ENCODE data around the gene ZNF488. TPM values are rescaled to one million over a fixed set of nuclear protein-coding genes. Genes with fewer than 3 reads are reported as not detected.

ZNF488 gene
- total RNA-seq, 1 experiment from 2014 or later, result 11.8 TPM

- no peak for ATAC-seq
- ChIA-PET POLR2A (no interaction called here), CTCF (no interaction called here)
- Histone ChIP-seq H3K4me3 (ENCODE audit: low read depth in 2 of 2, low read length in 2 of 2) (no peak overlapping the region), H3K27me3 (ENCODE audit: control insufficient read depth, insufficient read depth, low read length) (peaks cover 23% of the 10 kb centered on the region), H3K27ac (ENCODE audit: low read length) (no peak overlapping the region), H3K4me1 (ENCODE audit: control insufficient read depth, insufficient read depth, low read length) (no peaks in the 10 kb centered on the region), H3K9me3 (ENCODE audit: control insufficient read depth, insufficient read depth, low read depth, low read length) (no peaks in the 10 kb centered on the region), H3K36me3 (ENCODE audit: control insufficient read depth, insufficient read depth, low read length) (no peaks in the 10 kb centered on the region)
- DNase-seq (ENCODE audit: low read depth, low spot score), result no peak
- TF ChIP-seq TCF7L2 (IDR thresholded peaks at IDR 0.05; ENCODE audit: low read depth, low read length), result no peak
- no peak for TF ChIP-seq POLR2AphosphoS5 (IDR thresholded peaks at IDR 0.05; ENCODE audit: low read depth, low read length)
- no peak for TF ChIP-seq SIN3A (IDR thresholded peaks at IDR 0.05; ENCODE audit: borderline replicate concordance, insufficient read depth, low read depth, low read length)
- no peak for TF ChIP-seq REST (IDR thresholded peaks at IDR 0.05; ENCODE audit: insufficient read depth in 1 of 2, low read depth in 2 of 2, low read length in 1 of 2)
- no TSS peak for BruUV-seq (replicated peaks)
- in situ Hi-C loops (cut with HindIII; ENCODE audit: low pct_unique_long_range_greater_than_20kb, low sequenced_read_pairs), result no loop called here
- intact Hi-C loops (cut with micrococcal nuclease; ENCODE audit: unreplicated experiment), result no loop called here
These were observed 50.6 kb downstream of the ZNF488 start for GRCh38 chr10:47333532-47333931.

GRCh38 chr10:47332946-47333345 is 51.1 kb downstream of the ZNF488 start:
- no peak overlapping the region for H3K4me3 ChIP-seq (ENCODE audit: low read depth in 2 of 2, low read length in 2 of 2)
- peaks cover 21% of the 10 kb centered on the region for H3K27me3 ChIP-seq (ENCODE audit: control insufficient read depth, insufficient read depth, low read length)
- BruUV-seq (replicated peaks), result no TSS peak
- in situ Hi-C loops (cut with HindIII; ENCODE audit: low pct_unique_long_range_greater_than_20kb, low sequenced_read_pairs), result no loop called here
- POLR2A ChIA-PET, result no interaction called here
- TF ChIP-seq TCF7L2 (IDR thresholded peaks at IDR 0.05; ENCODE audit: low read depth, low read length) (no peak), CTCF (IDR thresholded peaks at IDR 0.05) (no peak), POLR2AphosphoS5 (IDR thresholded peaks at IDR 0.05; ENCODE audit: low read depth, low read length) (no peak), SIN3A (IDR thresholded peaks at IDR 0.05; ENCODE audit: borderline replicate concordance, insufficient read depth, low read depth, low read length) (no peak), REST (IDR thresholded peaks at IDR 0.05; ENCODE audit: insufficient read depth in 1 of 2, low read depth in 2 of 2, low read length in 1 of 2) (no peak)
- DNase-seq (ENCODE audit: low read depth, low spot score) (no peak), ATAC-seq (no peak)
- H3K9me3 ChIP-seq (ENCODE audit: control insufficient read depth, insufficient read depth, low read depth, low read length), result no peaks in the 10 kb centered on the region
- H3K36me3 ChIP-seq (ENCODE audit: control insufficient read depth, insufficient read depth, low read length), result no peaks in the 10 kb centered on the region
- intact Hi-C loops (cut with micrococcal nuclease; ENCODE audit: unreplicated experiment), result no loop called here
- CTCF ChIA-PET, result no interaction called here
- H3K27ac ChIP-seq (ENCODE audit: low read length), result no peak overlapping the region
- no peaks in the 10 kb centered on the region for H3K4me1 ChIP-seq (ENCODE audit: control insufficient read depth, insufficient read depth, low read length)
